Measurements from ENCODE around the gene ALAS1.
"Not testable (repeated sequence)": the region's sequence is repeated elsewhere in the genome, so short reads cannot be mapped to it uniquely, and the experiment has no call there.

The ALAS1 gene
- 10.0 to 14.4 reads per million in 2 donors for total RNA-seq

GRCh38 chr3:52197842-52198625, at the start of gene ALAS1:
Gene ALAS1, plus strand, starts transcription at chr3:52198160. Its CDS starts 1,082 bp downstream, at chr3:52199242.
- DNase-seq: peak; percentile 90 to 93 (median 91)

GRCh38 chr3:52149021-52149420, 48.9 kb upstream of the ALAS1 start:
- DNase-seq: no peak

GRCh38 chr3:52149726-52150125, 48.2 kb upstream of the ALAS1 start:
- no peak for DNase-seq

- DNase-seq: no peak
Observed at GRCh38 chr3:52150357-52150756, 47.6 kb upstream of the ALAS1 start.

GRCh38 chr3:52150860-52151259, 47.1 kb upstream of the ALAS1 start:
- DNase-seq: no peak

GRCh38 chr3:52151991-52152390, 46.0 kb upstream of the ALAS1 start:
- not testable (repeated sequence) for DNase-seq

GRCh38 chr3:52153389-52154096, 44.4 kb upstream of the ALAS1 start:
- peak in 1 of 5 experiments; percentile 18 for DNase-seq

- DNase-seq: peak; percentile 70 to 96 (median 81)
Observed at GRCh38 chr3:52154135-52155094, 43.5 kb upstream of the ALAS1 start, which contains the start of gene POC1A. Gene POC1A, minus strand, starts transcription at chr3:52154423. Its CDS starts 51 bp downstream, at chr3:52154372.

- DNase-seq: no peak
Observed at GRCh38 chr3:52155912-52156311, 42.0 kb upstream of the ALAS1 start.

- DNase-seq: no peak
Observed at GRCh38 chr3:52159503-52159902, 38.5 kb upstream of the ALAS1 start.

GRCh38 chr3:52162250-52162872, 35.6 kb upstream of the ALAS1 start:
- DNase-seq: no peak

GRCh38 chr3:52167240-52167639, 30.7 kb upstream of the ALAS1 start:
- DNase-seq: no peak

GRCh38 chr3:52170217-52170616, 27.7 kb upstream of the ALAS1 start:
- DNase-seq: not testable (repeated sequence)

- no peak for DNase-seq
Observed at GRCh38 chr3:52171514-52172261, 26.3 kb upstream of the ALAS1 start.

- no peak for DNase-seq
Observed at GRCh38 chr3:52172262-52172757, 25.6 kb upstream of the ALAS1 start.

- no peak for DNase-seq
Observed at GRCh38 chr3:52173101-52173500, 24.9 kb upstream of the ALAS1 start.

GRCh38 chr3:52174896-52175295, 23.1 kb upstream of the ALAS1 start:
- DNase-seq: no peak

- no peak for DNase-seq
Observed at GRCh38 chr3:52175416-52176179, 22.4 kb upstream of the ALAS1 start.

- DNase-seq: no peak
Observed at GRCh38 chr3:52176180-52176752, 21.7 kb upstream of the ALAS1 start.
